Activated CD4-positive, alpha-beta T cell treated with anti-CD3 and anti-CD28 coated beads, Interleukin-2, amount 10 ng/mL, durations not matched to agents 7 days and 5 days (primary cell): ENCODE data around the gene FAM83G. TPM values are rescaled to one million over a fixed set of nuclear protein-coding genes. Genes with fewer than 3 reads are reported as not detected.
"Not testable (repeated sequence)": the region's sequence is repeated elsewhere in the genome, so short reads cannot be mapped to it uniquely, and the experiment has no call there.

Experiments
- CTCF ChIA-PET: fragments of 350-600 bp; sonication (Branson Sonifier 250); formaldehyde crosslinking; loops from one replicate; lab custom pipeline; 2021; ENCODE audit warnings: antibody characterized with exemption; lab: Charles Lee
- POLR2A ChIA-PET: fragments of 350-600 bp; sonication (Branson Sonifier 250); formaldehyde crosslinking; loops from one replicate; lab custom pipeline; 2021; ENCODE audit warnings: antibody characterized with exemption; lab: Charles Lee
- DNase-seq: peaks from one replicate; pipeline ENCODE4 v3.0.0-alpha.2; 2020
- H3K27ac Mint-ChIP-seq: one replicate; pipeline ENCODE4 v1.8.0; 2021; ENCODE audit warnings: mild to moderate bottlenecking, moderate library complexity, mixed read lengths
- H3K27me3 Mint-ChIP-seq: one replicate; pipeline ENCODE4 v1.8.0; 2021; ENCODE audit warnings: mixed read lengths
- H3K36me3 Mint-ChIP-seq: one replicate; pipeline ENCODE4 v1.8.0; 2021; ENCODE audit warnings: low read depth, mixed read lengths
- H3K4me1 Mint-ChIP-seq: one replicate; pipeline ENCODE4 v1.8.0; 2021; ENCODE audit warnings: mixed read lengths
- H3K4me3 Mint-ChIP-seq: one replicate; pipeline ENCODE4 v1.8.0; 2021; ENCODE audit warnings: mild to moderate bottlenecking, moderate library complexity, mixed read lengths
- H3K9me3 Mint-ChIP-seq: one replicate; pipeline ENCODE4 v1.8.0; 2021; ENCODE audit warnings: mixed read lengths
- total RNA-seq, 2 experiments: library from RNA; stranded (reverse); gene quantifications; one replicate each; pipeline ENCODE4 v1.2.3, GENCODE V29; 2021

The FAM83G gene
- total RNA-seq, 2 experiments from 2014 or later, result 7.1 to 9.1 TPM

DNA sequence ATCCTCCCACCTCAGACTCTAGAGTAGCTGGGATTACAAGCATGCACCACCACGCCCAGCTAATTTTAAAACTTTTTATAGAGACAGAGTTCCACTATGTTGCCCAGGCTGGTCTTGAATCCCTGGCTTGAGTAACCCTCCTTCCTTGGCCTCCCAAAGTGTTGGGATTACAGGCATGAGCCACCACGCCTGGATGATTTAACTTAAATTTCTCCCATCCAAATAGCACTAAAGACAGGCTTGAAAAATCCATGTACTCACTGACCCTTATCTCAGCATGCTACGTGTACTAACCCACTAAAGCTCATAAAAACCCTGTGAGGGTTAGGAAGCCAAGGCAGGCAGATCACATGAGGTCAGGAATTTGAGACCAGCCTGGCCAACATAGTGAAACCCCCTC, 48.0 kb downstream of the FAM83G start:
- Mint-ChIP-seq H3K27ac (peak overlapping the region; percentile 46), H3K4me3 (no peak overlapping the region), H3K27me3 (no peaks in the 10 kb centered on the region), H3K36me3 (peaks cover 4% of the 10 kb centered on the region), H3K4me1 (peaks cover 40% of the 10 kb centered on the region), H3K9me3 (no peaks in the 10 kb centered on the region)
- ChIA-PET CTCF (interaction anchor here (1.0 to 2.0 kb wide), 3 partner anchors 45 to 331 kb away, joined by 3 to 9 read pairs (median 3); no protein-coding TSS in a partner anchor), POLR2A (no interaction called here)
- DNase-seq, result no peak

DNA sequence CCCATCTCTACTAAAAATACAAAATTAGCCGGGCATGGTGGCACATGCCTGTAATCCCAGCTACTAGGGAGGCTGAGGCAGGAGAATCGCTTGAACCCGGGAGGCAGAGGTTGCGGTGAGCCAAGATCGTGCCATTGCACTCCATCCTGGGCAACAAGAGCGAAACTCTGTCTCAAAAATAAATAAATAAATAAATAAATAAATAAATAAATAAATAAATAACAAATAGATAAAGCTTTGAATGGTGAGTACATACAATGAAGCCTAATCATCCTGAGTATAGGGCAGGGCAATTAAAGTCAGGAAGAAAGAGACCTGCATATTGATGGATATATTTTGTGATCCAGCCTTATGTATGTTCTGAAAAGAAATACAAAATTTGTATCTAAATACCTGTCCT, 48.5 kb downstream of the FAM83G start:
- POLR2A ChIA-PET, H3K4me3 Mint-ChIP-seq: not testable (repeated sequence)
- CTCF ChIA-PET, result interaction anchor here (1.0 to 2.0 kb wide), 3 partner anchors 46 to 330 kb away, joined by 3 to 9 read pairs (median 3); no protein-coding TSS in a partner anchor

DNA sequence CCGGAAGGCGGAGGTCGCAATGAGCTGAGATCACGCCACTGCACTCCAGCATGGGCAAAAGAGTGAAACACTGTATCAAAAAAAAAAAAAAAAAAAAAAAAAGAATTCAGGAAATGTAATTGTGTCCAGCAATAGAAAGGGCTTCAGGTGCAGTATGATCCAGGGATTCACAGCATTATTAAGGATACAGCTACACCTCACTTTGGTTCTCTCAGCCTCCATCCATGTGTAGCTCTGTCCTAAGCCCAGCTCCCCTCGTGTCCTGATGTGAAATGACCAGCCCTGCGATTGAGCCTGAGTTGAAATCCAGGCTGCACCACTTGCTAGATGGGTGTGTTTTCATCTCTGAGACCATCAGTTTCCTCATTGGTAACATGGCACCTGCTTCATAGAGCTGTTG, 49.6 kb downstream of the FAM83G start:
- no peaks in the 10 kb centered on the region for H3K9me3 Mint-ChIP-seq
- peak overlapping the region; percentile 0 for H3K4me3 Mint-ChIP-seq
- H3K36me3 Mint-ChIP-seq, result peaks cover 4% of the 10 kb centered on the region
- no peaks in the 10 kb centered on the region for H3K27me3 Mint-ChIP-seq
- H3K27ac Mint-ChIP-seq, result peak overlapping the region; percentile 91
- DNase-seq, result no peak
- ChIA-PET POLR2A (no interaction called here), CTCF (interaction anchor here (0.6 to 2.0 kb wide), 2 partner anchors 26 to 329 kb away, joined by 3 to 9 read pairs; no protein-coding TSS in a partner anchor)
- peaks cover 34% of the 10 kb centered on the region for H3K4me1 Mint-ChIP-seq

More for the DNA sequence above, 48.5 kb downstream of the FAM83G start:
- H3K36me3 Mint-ChIP-seq, H3K27me3 Mint-ChIP-seq, H3K9me3 Mint-ChIP-seq, DNase-seq: not testable (repeated sequence)
- H3K27ac Mint-ChIP-seq, result peak overlapping the region; percentile 91
- H3K4me1 Mint-ChIP-seq, result peaks cover 40% of the 10 kb centered on the region

DNA sequence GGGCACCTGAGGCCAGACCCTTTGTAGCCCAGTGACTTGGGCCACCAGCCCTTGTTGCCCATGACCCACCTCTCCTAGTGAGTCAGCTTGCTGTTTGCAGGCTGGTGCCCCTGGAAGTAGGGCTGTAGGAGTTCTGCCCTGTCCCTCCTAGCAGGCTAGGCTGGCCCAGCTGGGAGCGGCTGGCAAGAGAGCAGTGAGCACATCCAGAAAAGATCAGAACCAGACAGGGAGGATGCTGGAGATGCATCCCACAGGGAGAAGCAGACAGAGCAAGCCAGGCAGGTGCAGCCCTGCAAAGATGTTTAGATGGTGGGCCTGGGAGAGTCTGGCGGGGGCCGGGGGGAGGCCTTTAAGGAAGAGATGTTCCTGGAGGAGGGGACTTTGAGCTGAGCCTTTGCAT, 50.2 kb downstream of the FAM83G start:
- Mint-ChIP-seq H3K36me3 (peaks cover 4% of the 10 kb centered on the region), H3K27me3 (no peaks in the 10 kb centered on the region), H3K9me3 (no peaks in the 10 kb centered on the region), H3K27ac (peak overlapping the region; percentile 87), H3K4me3 (no peak overlapping the region), H3K4me1 (peaks cover 32% of the 10 kb centered on the region)
- no peak for DNase-seq
- POLR2A ChIA-PET, result no interaction called here
- CTCF ChIA-PET, result interaction anchor here (2.0 kb wide), 1 partner anchor 329 kb away, joined by 9 read pairs; no protein-coding TSS in a partner anchor

DNA sequence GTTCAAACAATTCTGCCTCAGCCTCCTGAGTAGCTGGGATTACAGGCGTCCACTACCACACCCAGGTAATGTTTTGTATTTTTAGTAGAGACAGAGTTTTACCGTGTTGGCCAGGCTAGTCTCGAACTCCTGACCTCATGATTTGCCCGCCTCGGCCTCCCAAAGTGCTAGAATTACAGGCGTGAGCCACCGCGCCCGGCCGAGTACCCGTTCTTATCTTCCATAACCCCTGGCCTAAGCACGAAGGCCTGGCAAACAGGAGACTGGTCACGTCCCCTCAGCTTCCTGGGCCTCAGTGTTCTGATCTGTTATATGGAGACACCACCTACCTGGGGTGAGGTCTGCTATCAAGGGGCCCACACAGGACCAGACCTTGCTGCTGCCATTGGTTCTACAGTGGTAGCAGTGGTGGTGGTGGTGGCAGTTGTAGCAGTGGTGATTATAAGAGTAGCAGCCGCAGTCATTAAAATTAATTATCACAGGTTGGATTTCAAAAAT, 51.3 kb downstream of the FAM83G start:
- ChIA-PET CTCF (no interaction called here), POLR2A (no interaction called here)
- no peak overlapping the region for H3K4me3 Mint-ChIP-seq
- no peaks in the 10 kb centered on the region for H3K27me3 Mint-ChIP-seq
- H3K27ac Mint-ChIP-seq, result no peak overlapping the region
- H3K9me3 Mint-ChIP-seq, result no peaks in the 10 kb centered on the region
- no peak for DNase-seq
- peaks cover 32% of the 10 kb centered on the region for H3K4me1 Mint-ChIP-seq
- H3K36me3 Mint-ChIP-seq, result peaks cover 4% of the 10 kb centered on the region

DNA sequence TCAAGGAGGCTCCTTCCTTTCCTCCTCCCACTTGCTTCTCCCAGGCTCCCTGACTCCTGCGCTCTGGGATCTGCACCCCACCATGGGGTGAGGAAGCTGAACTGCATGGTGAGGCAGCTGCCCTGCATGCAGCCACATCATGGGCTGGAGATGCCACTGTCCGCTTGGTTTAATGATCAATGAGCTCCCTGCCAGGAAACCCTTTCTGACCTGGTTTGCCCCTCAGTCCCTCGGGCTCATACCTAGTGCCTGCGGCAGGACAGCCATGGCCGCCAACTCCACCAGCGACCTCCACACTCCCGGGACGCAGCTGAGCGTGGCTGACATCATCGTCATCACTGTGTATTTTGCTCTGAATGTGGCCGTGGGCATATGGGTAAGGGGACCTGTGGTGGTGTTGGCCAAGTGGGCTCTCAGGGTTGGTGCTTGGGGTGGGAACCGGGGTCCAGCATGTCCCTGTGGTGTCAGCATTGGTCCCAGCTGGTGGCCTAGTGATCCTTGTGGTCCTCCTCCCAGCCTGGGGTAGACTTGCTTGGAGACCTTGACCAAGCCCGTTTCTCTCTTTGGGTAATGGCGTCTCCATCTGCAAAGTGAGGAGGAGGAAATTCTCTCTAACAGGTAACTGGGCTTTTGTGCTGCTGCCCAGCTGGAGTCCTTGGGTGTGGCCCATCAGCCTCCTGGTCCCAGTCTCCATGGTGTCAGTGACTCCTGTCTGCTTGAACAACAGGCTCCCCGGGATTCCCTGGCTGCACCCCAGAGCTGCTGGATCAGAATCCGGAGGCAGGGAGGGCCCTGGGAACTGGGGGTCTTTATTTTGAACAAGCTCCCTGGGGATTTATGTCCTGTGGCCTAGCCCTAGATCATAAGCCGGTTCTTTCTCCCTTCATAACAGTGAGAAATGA, 52.4 kb downstream of the FAM83G start, which contains the start of gene SLC5A10:
SLC5A10 (plus strand) TSS at position 225 of the 902 bp plus-strand sequence; CDS start at position 266, 41 bp downstream.
- peaks cover 29% of the 10 kb centered on the region for H3K4me1 Mint-ChIP-seq
- peak within 1 kb of the TSS; percentile 19 for H3K27ac Mint-ChIP-seq
- POLR2A ChIA-PET, result no interaction called here
- CTCF ChIA-PET, result interaction anchor here (1.6 kb wide), 1 partner anchor 10 kb away, joined by 4 read pairs; no protein-coding TSS in a partner anchor
- H3K9me3 Mint-ChIP-seq, result no peaks in the 10 kb centered on the region
- DNase-seq, result no peak
- H3K27me3 Mint-ChIP-seq, result peaks cover 3% of the 10 kb centered on the region
- peaks cover 4% of the 10 kb centered on the region for H3K36me3 Mint-ChIP-seq
- no peak within 1 kb of the TSS for H3K4me3 Mint-ChIP-seq

DNA sequence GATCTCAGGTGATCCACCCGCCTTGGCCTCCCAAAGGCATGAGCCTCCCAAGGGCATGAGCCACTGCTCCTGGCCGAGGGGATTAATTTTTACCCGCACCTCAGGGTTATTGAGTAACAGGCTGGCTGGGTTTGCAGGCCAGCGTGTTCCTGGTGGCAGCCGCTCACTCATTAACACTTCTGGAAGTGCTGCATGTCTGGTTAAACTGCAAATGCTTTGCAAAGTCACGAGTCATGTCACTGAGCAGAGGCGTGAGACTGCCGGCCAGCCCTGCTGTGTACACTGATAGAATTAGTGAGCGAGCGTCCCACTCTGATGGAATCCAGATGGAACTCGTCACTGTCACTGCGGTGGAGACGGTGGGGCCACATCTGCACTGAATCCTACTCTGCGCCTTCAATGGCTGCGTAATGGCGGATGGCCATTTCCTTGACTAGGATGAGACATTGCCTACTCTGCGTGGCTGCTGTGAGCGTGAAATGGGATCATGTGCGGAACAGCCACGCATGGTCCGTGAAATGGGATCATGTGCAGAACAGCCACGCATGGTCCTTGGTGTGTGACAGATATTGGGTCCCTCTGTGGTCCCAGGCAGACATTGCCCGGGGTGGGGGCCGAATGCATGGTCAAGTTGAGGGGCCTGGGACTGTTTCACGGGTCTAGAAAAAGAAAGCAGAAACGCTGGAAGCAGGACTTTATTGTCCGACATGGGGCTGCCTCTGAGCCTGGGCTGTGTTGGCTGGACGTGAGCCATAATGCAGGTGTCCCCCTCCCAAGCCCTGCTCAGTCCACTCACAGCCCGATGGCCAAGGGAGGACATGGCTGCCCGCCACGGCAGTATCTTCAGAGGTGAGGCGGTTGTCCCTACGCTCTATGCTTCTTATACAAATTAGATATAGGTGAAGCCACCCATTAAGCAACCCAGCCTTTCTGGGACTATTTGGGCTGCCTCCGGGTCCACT, 53.3 kb downstream of the FAM83G start:
- ChIA-PET CTCF (interaction anchor here (1.6 kb wide), 1 partner anchor 11 kb away, joined by 4 read pairs; no protein-coding TSS in a partner anchor), POLR2A (no interaction called here)
- H3K27ac Mint-ChIP-seq, result no peak overlapping the region
- peaks cover 4% of the 10 kb centered on the region for H3K36me3 Mint-ChIP-seq
- no peaks in the 10 kb centered on the region for H3K9me3 Mint-ChIP-seq
- H3K4me1 Mint-ChIP-seq, result peaks cover 21% of the 10 kb centered on the region
- H3K27me3 Mint-ChIP-seq, result peaks cover 5% of the 10 kb centered on the region
- H3K4me3 Mint-ChIP-seq, result no peak overlapping the region
- DNase-seq, result no peak

DNA sequence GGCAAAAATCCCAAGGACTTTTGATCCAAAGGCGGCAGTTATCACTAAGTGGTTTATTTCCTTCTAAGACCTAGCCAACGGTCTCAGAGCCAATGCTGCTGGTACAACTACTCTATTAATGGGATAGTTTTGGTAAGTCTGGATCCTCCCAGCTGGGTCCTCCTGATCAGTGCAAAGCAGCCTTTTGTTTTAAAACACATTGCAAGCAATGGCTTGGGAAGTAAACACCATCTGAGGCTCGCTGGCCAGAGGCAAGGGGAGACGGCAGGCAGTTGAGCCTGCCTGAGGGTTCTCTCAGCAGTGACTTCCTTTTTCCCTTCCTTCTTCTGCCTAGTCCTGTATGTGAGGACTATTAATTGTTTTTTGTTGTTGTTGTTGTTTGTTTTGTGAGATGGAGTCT, 54.2 kb downstream of the FAM83G start:
- no peak for DNase-seq
- Mint-ChIP-seq H3K36me3 (peaks cover 4% of the 10 kb centered on the region), H3K4me3 (no peak overlapping the region), H3K27me3 (peaks cover 8% of the 10 kb centered on the region), H3K4me1 (peaks cover 16% of the 10 kb centered on the region), H3K9me3 (no peaks in the 10 kb centered on the region), H3K27ac (no peak overlapping the region)
- CTCF ChIA-PET, result interaction anchor here (0.5 to 0.9 kb wide), 2 partner anchors 12 to 1012 kb away, joined by 3 read pairs; no protein-coding TSS in a partner anchor
- POLR2A ChIA-PET, result no interaction called here

DNA sequence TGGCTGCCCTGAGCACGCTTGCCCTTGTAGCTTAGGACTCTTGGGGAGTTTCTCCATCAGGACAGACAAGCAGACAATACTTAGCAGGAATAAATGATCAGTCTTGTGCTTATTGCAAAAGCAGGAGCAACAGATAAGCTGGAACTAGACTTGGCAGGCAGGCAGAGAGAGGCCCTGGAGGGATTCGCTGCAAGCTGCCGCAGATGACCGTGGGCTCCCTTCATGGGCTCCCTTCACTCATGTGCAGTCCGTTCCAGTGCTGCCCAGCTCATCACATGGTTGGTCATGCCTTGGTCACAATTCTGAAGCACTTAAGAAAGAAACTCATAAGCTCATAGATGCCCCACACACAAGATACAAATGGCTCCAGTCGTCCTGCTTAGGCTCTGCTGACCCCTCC, 55.0 kb downstream of the FAM83G start:
- ChIA-PET POLR2A (no interaction called here), CTCF (interaction anchor here (0.5 to 1.2 kb wide), 4 partner anchors 8 to 1013 kb away, joined by 3 to 4 read pairs (median 3); no protein-coding TSS in a partner anchor)
- DNase-seq, result no peak
- Mint-ChIP-seq H3K9me3 (no peaks in the 10 kb centered on the region), H3K4me3 (no peak overlapping the region), H3K4me1 (peaks cover 8% of the 10 kb centered on the region), H3K27ac (no peak overlapping the region), H3K27me3 (peaks cover 12% of the 10 kb centered on the region), H3K36me3 (peaks cover 4% of the 10 kb centered on the region)

DNA sequence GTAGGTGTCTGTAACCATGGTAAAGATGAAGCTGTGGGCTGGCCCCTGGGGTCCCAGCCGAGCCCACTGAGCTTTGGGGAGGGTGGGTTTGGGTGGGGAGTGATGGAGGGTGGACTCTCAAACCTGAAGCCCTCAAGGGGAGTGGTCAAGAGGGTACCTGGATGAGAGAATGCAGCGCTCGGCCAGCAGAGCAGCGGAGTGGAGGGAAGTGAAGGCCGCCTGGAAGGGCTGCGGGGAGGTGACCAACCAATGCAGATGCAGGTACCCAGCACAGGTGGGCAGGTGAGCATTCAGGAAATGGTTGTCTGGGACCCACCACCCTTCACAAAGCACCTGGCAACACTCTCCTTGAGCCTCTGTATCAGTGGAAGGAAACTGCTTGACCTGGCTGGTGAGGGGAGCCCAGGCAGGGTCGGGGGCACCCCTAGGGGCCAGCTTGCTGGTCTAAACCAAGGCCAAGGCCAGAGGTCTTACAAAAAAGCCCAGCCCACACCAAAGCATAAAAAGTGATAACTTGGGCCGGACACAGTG, 56.0 kb downstream of the FAM83G start:
- H3K9me3 Mint-ChIP-seq, result no peaks in the 10 kb centered on the region
- ChIA-PET CTCF (interaction anchor here (1.2 to 1.3 kb wide), 2 partner anchors 7 to 13 kb away, joined by 3 read pairs; no protein-coding TSS in a partner anchor), POLR2A (no interaction called here)
- no peaks in the 10 kb centered on the region for H3K4me1 Mint-ChIP-seq
- H3K27me3 Mint-ChIP-seq, result peaks cover 16% of the 10 kb centered on the region
- H3K27ac Mint-ChIP-seq, result no peak overlapping the region
- DNase-seq, result no peak
- H3K4me3 Mint-ChIP-seq, result no peak overlapping the region
- H3K36me3 Mint-ChIP-seq, result no peaks in the 10 kb centered on the region

DNA sequence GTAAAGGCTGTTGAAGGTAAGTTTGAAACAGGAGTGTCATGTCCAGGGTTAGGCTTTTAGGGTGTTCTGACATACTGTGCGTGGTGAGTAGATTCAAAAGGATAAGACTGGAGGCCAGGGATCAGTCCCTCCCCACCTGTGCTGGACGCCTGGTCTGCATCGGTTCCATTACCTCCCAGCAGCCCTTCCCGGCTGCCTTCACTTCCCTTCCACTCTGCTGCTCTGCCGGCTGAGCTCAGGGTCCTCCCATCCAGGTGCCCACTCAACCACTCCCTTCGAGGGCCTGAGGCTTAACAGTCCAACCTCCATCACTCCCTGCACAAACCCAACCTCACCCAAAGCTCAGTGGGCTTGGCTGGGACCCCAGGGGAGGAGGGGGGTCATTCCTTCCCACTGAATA, 56.7 kb downstream of the FAM83G start:
- H3K9me3 Mint-ChIP-seq, result no peaks in the 10 kb centered on the region
- H3K27me3 Mint-ChIP-seq, result peaks cover 17% of the 10 kb centered on the region
- CTCF ChIA-PET, result interaction anchor here (1.3 kb wide), 1 partner anchor 13 kb away, joined by 3 read pairs; no protein-coding TSS in a partner anchor
- no peaks in the 10 kb centered on the region for H3K36me3 Mint-ChIP-seq
- DNase-seq, result no peak
- H3K4me3 Mint-ChIP-seq, result no peak overlapping the region
- POLR2A ChIA-PET, result no interaction called here
- H3K4me1 Mint-ChIP-seq, result no peaks in the 10 kb centered on the region
- no peak overlapping the region for H3K27ac Mint-ChIP-seq

DNA sequence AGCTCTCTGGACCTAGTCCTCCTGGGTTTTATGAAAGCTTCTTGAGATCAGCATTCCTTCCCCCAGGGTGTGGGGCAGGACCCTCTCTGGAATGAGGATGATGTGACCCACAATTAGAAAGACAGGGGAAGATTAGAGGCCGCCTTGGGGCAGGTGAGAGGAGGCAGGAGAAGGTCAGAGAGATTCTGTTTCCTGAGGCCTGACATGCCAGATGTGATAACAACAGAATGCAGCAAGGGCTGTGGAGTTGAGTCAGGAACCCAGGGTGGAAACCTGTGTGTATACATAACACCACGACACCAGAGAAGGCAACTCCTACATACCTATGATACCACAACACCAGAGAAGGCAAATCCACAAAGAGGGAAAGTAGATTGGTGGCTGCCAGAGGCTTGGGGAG, 58.0 kb downstream of the FAM83G start:
- H3K36me3 Mint-ChIP-seq, result no peaks in the 10 kb centered on the region
- ChIA-PET CTCF (no interaction called here), POLR2A (no interaction called here)
- no peak for DNase-seq
- H3K4me3 Mint-ChIP-seq, result no peak overlapping the region
- H3K27ac Mint-ChIP-seq, result no peak overlapping the region
- peaks cover 22% of the 10 kb centered on the region for H3K27me3 Mint-ChIP-seq
- H3K4me1 Mint-ChIP-seq, result no peaks in the 10 kb centered on the region
- no peaks in the 10 kb centered on the region for H3K9me3 Mint-ChIP-seq
